IMR-90 (cell line): ENCODE results near the gene SMC1B. TPM values are rescaled to one million over a fixed set of nuclear protein-coding genes. Genes with fewer than 3 reads are reported as not detected.

Source experiments
- ATAC-seq: fragments of 200-7000 bp; cut with Tn5 transposase; 2 replicates; pipeline ENCODE4 v1.9.1; 2020; ENCODE audit warnings: low read depth, mild to moderate bottlenecking, moderate library complexity
- BruUV-seq: library from RNA; stranded (reverse); fragments of 400-500 nt; replicated peaks from 2 replicates; lab custom pipeline; 2021; lab: Mats Ljungman, UMichigan
- CTCF ChIA-PET: fragments of 300-600 bp; formaldehyde crosslinking; extraction: SDS; loops from one replicate; lab custom pipeline; 2021; ENCODE audit warnings: antibody characterized with exemption; lab: Yijun Ruan, JAX
- POLR2A ChIA-PET: fragments of 300-600 bp; sonication (Branson Sonifier 250); formaldehyde crosslinking; loops from one replicate; lab custom pipeline; 2022; ENCODE audit warnings: antibody characterized with exemption; ENCODE audit not compliant: unreplicated experiment; lab: Charles Lee
- DNase-seq: peaks from one replicate; pipeline ENCODE4 v3.0.0; 2013
- H2AFZ ChIP-seq: replicated peaks from 2 replicates; pipeline ENCODE3; 2013; ENCODE audit warnings: low read length, mild to moderate bottlenecking; ENCODE audit not compliant: poor library complexity
- H2AK5ac ChIP-seq: 2 replicates; pipeline ENCODE4 v1.6.1; 2013; ENCODE audit warnings: low read depth, low read length, inconsistent platforms
- H2AK9ac ChIP-seq: replicated peaks from 2 replicates; pipeline ENCODE3; 2013; ENCODE audit warnings: mild to moderate bottlenecking, low read depth, low read length, moderate library complexity; ENCODE audit not compliant: poor library complexity
- H2BK120ac ChIP-seq: 2 replicates; pipeline ENCODE4 v1.6.1; 2013; ENCODE audit warnings: low read depth, low read length, inconsistent platforms
- H2BK15ac ChIP-seq: 3 replicates; pipeline ENCODE4 v1.6.1; 2013; ENCODE audit warnings: low read depth, low read length, inconsistent platforms
- H2BK20ac ChIP-seq: 2 replicates; pipeline ENCODE4 v1.6.1; 2013; ENCODE audit warnings: low read depth, mild to moderate bottlenecking, inconsistent platforms, low read length, moderate library complexity
- H2BK5ac ChIP-seq: 2 replicates; pipeline ENCODE4 v1.6.1; 2013; ENCODE audit warnings: mild to moderate bottlenecking, low read depth, low read length, inconsistent platforms; ENCODE audit not compliant: poor library complexity, severe bottlenecking
- H3K14ac ChIP-seq: replicated peaks from 2 replicates; pipeline ENCODE4 v1.6.1; 2013; ENCODE audit warnings: low read depth, low read length, inconsistent platforms
- H3K18ac ChIP-seq: 2 replicates; pipeline ENCODE4 v1.6.1; 2013; ENCODE audit warnings: low read depth, low read length, control low read depth
- H3K23ac ChIP-seq: 2 replicates; pipeline ENCODE4 v1.6.1; 2013; ENCODE audit warnings: low read depth, low read length, inconsistent platforms
- H3K27ac ChIP-seq: 2 replicates; pipeline ENCODE4 v1.5.1; 2013; ENCODE audit warnings: mild to moderate bottlenecking, control low read depth, low read length; ENCODE audit not compliant: insufficient read depth
- H3K27me3 ChIP-seq: 2 replicates; pipeline ENCODE4 v1.6.1; 2013; ENCODE audit warnings: low read length; ENCODE audit not compliant: control insufficient read depth, insufficient read depth
- H3K36me3 ChIP-seq: 2 replicates; pipeline ENCODE4 v1.6.1; 2013; ENCODE audit warnings: low read length, mixed read lengths; ENCODE audit not compliant: control insufficient read depth, insufficient read depth
- H3K4ac ChIP-seq: 2 replicates; pipeline ENCODE4 v1.6.1; 2013; ENCODE audit warnings: low read depth, low read length, inconsistent platforms
- H3K4me1 ChIP-seq: 2 replicates; pipeline ENCODE4 v1.6.1; 2013; ENCODE audit warnings: low read length, mixed read lengths; ENCODE audit not compliant: control insufficient read depth, insufficient read depth
- H3K4me2 ChIP-seq: 2 replicates; pipeline ENCODE4 v1.6.1; 2013; ENCODE audit warnings: low read depth, mild to moderate bottlenecking, control low read depth, low read length, moderate library complexity
- H3K4me3 ChIP-seq: 2 replicates; pipeline ENCODE4 v1.5.1; 2013; ENCODE audit warnings: low read depth, mild to moderate bottlenecking, control low read depth, low read length, moderate library complexity; ENCODE audit not compliant: insufficient read depth
- H3K56ac ChIP-seq: 2 replicates; pipeline ENCODE4 v1.6.1; 2013; ENCODE audit warnings: low read length, inconsistent platforms; ENCODE audit not compliant: insufficient read depth; ENCODE audit errors: extremely low read depth
- H3K79me1 ChIP-seq, 2 experiments: 2 replicates each; pipeline ENCODE4 v1.6.1; 2013; ENCODE audit warnings: low read length in 2 of 2, inconsistent platforms in 1 of 2, low read depth in 1 of 2
- H3K9ac ChIP-seq: 2 replicates; pipeline ENCODE4 v1.6.1; 2013; ENCODE audit warnings: low read depth, low read length, control low read depth
- H3K9me1 ChIP-seq: 2 replicates; pipeline ENCODE4 v1.6.1; 2013; ENCODE audit warnings: low read length, inconsistent platforms; ENCODE audit not compliant: insufficient read depth
- H3K9me3 ChIP-seq: 2 replicates; pipeline ENCODE4 v1.6.1; 2013; ENCODE audit warnings: low read length; ENCODE audit not compliant: control insufficient read depth, insufficient read depth
- H4K20me1 ChIP-seq: 2 replicates; pipeline ENCODE4 v1.6.1; 2013; ENCODE audit warnings: low read length, inconsistent platforms; ENCODE audit not compliant: insufficient read depth
- H4K5ac ChIP-seq: 2 replicates; pipeline ENCODE4 v1.6.1; 2013; ENCODE audit warnings: mild to moderate bottlenecking, low read depth, low read length, control low read depth
- H4K8ac ChIP-seq, 2 experiments: 2 replicates each; pipeline ENCODE4 v1.6.1; 2013; ENCODE audit warnings: low read depth in 2 of 2, low read length in 2 of 2, control low read depth in 1 of 2, inconsistent platforms in 1 of 2
- H4K91ac ChIP-seq: 2 replicates; pipeline ENCODE4 v1.6.1; 2013; ENCODE audit warnings: low read depth, low read length, inconsistent platforms; ENCODE audit not compliant: insufficient read depth
- BHLHE40 ChIP-seq: fragments of 150-350 bp; IDR thresholded peaks from 2 replicates; pipeline ENCODE4 v1.6.1; 2016; ENCODE audit warnings: mild to moderate bottlenecking, low read depth, low read length
- CEBPB ChIP-seq: IDR thresholded peaks from 2 replicates; pipeline ENCODE4 v1.6.1; 2012; ENCODE audit warnings: low read depth, low read length, improper control_type of control experiment
- CHD1 ChIP-seq: IDR thresholded peaks from 2 replicates; pipeline ENCODE4 v1.6.1; 2012; ENCODE audit warnings: low read depth, low read length, improper control_type of control experiment
- CTCF ChIP-seq: conservative IDR thresholded peaks from 2 replicates; pipeline ENCODE4 v1.5.1; 2012; ENCODE audit warnings: mild to moderate bottlenecking, low read depth, low read length, improper control_type of control experiment
- ELK1 ChIP-seq: fragments of 150-350 bp; IDR thresholded peaks from 2 replicates; pipeline ENCODE4 v1.6.1; 2016; ENCODE audit warnings: low read depth, mild to moderate bottlenecking, low read length, moderate library complexity, borderline replicate concordance
- FOS ChIP-seq: fragments of 150-350 bp; IDR thresholded peaks from 2 replicates; pipeline ENCODE4 v1.6.1; 2016; ENCODE audit warnings: low read depth, low read length
- MAFK ChIP-seq: IDR thresholded peaks from 2 replicates; pipeline ENCODE4 v1.6.1; 2012; ENCODE audit warnings: low read depth, low read length, improper control_type of control experiment
- MAZ ChIP-seq: IDR thresholded peaks from 2 replicates; pipeline ENCODE4 v1.6.1; 2012; ENCODE audit warnings: low read depth, mild to moderate bottlenecking, low read length, improper control_type of control experiment, moderate library complexity, borderline replicate concordance
- MXI1 ChIP-seq: IDR thresholded peaks from 2 replicates; pipeline ENCODE4 v1.6.1; 2012; ENCODE audit warnings: low read depth, mild to moderate bottlenecking, low read length, moderate library complexity, borderline replicate concordance
- NFE2L2 ChIP-seq: fragments of 150-350 bp; IDR thresholded peaks from 2 replicates; pipeline ENCODE4 v1.6.1; 2016; ENCODE audit warnings: low read depth, mild to moderate bottlenecking, low read length
- POLR2A ChIP-seq: IDR thresholded peaks from 2 replicates; pipeline ENCODE4 v1.6.1; 2012; ENCODE audit warnings: mild to moderate bottlenecking, low read depth, low read length
- RAD21 ChIP-seq: IDR thresholded peaks from 2 replicates; pipeline ENCODE4 v1.6.1; 2012; ENCODE audit warnings: low read length, improper control_type of control experiment
- RCOR1 ChIP-seq: IDR thresholded peaks from 2 replicates; pipeline ENCODE4 v1.6.1; 2012; ENCODE audit warnings: mild to moderate bottlenecking, low read length, improper control_type of control experiment; ENCODE audit not compliant: insufficient replicate concordance
- RFX5 ChIP-seq: IDR thresholded peaks from 2 replicates; pipeline ENCODE4 v1.8.0; 2012; ENCODE audit warnings: low read depth, mild to moderate bottlenecking, low read length, moderate library complexity
- SMC3 ChIP-seq: fragments of 150-350 bp; IDR thresholded peaks from 2 replicates; pipeline ENCODE4 v1.6.1; 2016; ENCODE audit warnings: low read depth, mild to moderate bottlenecking, antibody characterized with exemption, low read length, moderate library complexity
- USF2 ChIP-seq: fragments of 150-350 bp; IDR thresholded peaks from 2 replicates; pipeline ENCODE4 v1.6.1; 2017; ENCODE audit warnings: mild to moderate bottlenecking, antibody characterized with exemption, low read length, low read depth
- WGBS, 2 experiments: methylation state at CpG; one replicate each; pipeline versions ENCODE4 v1.1.5 to v1.1.7; 2013; ENCODE audit warnings: missing lambda C conversion rate in 2 of 2; ENCODE audit not compliant: insufficient read length in 1 of 2; ENCODE audit errors: extremely low coverage in 2 of 2; 5-methylcytosine and 5-hydroxymethylcytosine counted together
- dilution Hi-C: fragments of 300-500 bp; cut with HindIII; formaldehyde crosslinking; loops from one replicate; pipeline ENCODE4 v1.14.3; 2018; ENCODE audit warnings: low sequenced_read_pairs; ENCODE audit not compliant: unreplicated experiment
- in situ Hi-C: fragments of 300-500 bp; cut with MboI; formaldehyde crosslinking; loops from 3 replicates; pipeline ENCODE4 v1.14.3; 2019; ENCODE audit warnings: low sequenced_read_pairs, inconsistent platforms, mixed read lengths
- intact Hi-C: fragments of 100-400 bp; cut with micrococcal nuclease; formaldehyde crosslinking; loops from 2 replicates; pipeline ENCODE4 v1.10.0; 2022
- polyA plus RNA-seq, 3 experiments: library from polyadenylated mRNA; depleted of rRNA; stranded (reverse); fragments of >200 nt; gene quantifications; 2 replicates each; pipeline ENCODE4 v1.2.3, GENCODE V29; 2012; ENCODE audit warnings: low replicate concordance in 1 of 3
- total RNA-seq: library from RNA; depleted of rRNA; stranded (reverse); fragments of >200 nt; gene quantifications from 2 replicates; pipeline ENCODE4 v1.2.3, GENCODE V29; 2012

SMC1B gene
- total and polyA plus RNA-seq, 2 of the 4 experiments (the other 2 are of a cell fraction) = not detected

DNA sequence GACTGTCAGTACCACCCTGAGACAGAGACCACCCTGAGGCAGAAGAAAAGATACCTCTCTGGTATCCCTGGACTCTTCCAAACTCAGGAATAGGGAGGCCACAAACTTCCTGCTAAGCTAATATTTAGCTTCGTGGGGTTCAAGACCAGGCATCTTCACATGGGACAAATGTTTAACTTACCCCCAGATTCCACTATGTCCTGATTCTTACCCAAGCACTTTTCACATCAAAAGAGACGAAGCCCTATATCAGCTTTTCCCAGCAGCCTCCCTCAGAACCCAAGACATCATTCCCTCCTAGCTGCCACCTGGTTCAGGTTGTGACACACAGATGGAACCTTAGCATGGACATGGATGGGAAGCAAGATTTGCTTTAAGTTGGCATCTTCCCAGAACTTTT, 32.1 kb downstream of the SMC1B start:
- H2BK120ac ChIP-seq = no peak overlapping the region
- BruUV-seq = no TSS peak
- TF ChIP-seq POLR2A (no peak), MXI1 (no peak), NFE2L2 (no peak), RFX5 (no peak), MAZ (no peak), MAFK (no peak), BHLHE40 (no peak), CTCF (no peak), USF2 (no peak), RAD21 (no peak), ELK1 (no peak), SMC3 (no peak), RCOR1 (no peak), CHD1 (no peak), FOS (no peak), CEBPB (no peak)
- no peaks in the 10 kb centered on the region for H3K36me3 ChIP-seq
- peaks cover 5% of the 10 kb centered on the region for H3K27me3 ChIP-seq
- DNase-seq = no peak
- no peak overlapping the region for H3K56ac ChIP-seq
- POLR2A ChIA-PET = no interaction called here
- no peak overlapping the region for H3K4me2 ChIP-seq
- H2BK20ac ChIP-seq = no peak overlapping the region
- in situ Hi-C loops = no loop called here
- H3K23ac ChIP-seq = no peak overlapping the region
- H2BK15ac ChIP-seq = no peak overlapping the region
- no peak overlapping the region for H2AFZ ChIP-seq
- H3K4me1 ChIP-seq = no peaks in the 10 kb centered on the region
- H3K9me1 ChIP-seq = no peaks in the 10 kb centered on the region
- H4K5ac ChIP-seq = no peak overlapping the region
- no peak overlapping the region for H3K14ac ChIP-seq
- H2BK5ac ChIP-seq = no peak overlapping the region
- H3K27ac ChIP-seq = no peak overlapping the region
- no peak overlapping the region for H2AK9ac ChIP-seq
- H3K9ac ChIP-seq = no peak overlapping the region
- H3K79me1 ChIP-seq = no peaks in the 10 kb centered on the region
- no peak overlapping the region for H4K8ac ChIP-seq
- WGBS, 2 experiments = 22% methylated on average over 1 of the region's 2 CpGs; no CpG with 5 or more reads in 1 of the 2 experiments
- H3K18ac ChIP-seq = no peak overlapping the region
- no peak overlapping the region for H2AK5ac ChIP-seq
- no peak overlapping the region for H3K4ac ChIP-seq
- H4K20me1 ChIP-seq = no peaks in the 10 kb centered on the region
- intact Hi-C loops = no loop called here
- CTCF ChIA-PET = interaction anchor here (1.1 kb wide), 1 partner anchor 24 kb away, joined by 3 read pairs; no protein-coding TSS in a partner anchor
- no peak overlapping the region for H4K91ac ChIP-seq
- H3K4me3 ChIP-seq = no peak overlapping the region
- no peak for ATAC-seq
- no peaks in the 10 kb centered on the region for H3K9me3 ChIP-seq
- dilution Hi-C loops = no loop called here
